ENCODE measurements around the gene LLCFC1.

LLCFC1 gene

GRCh38 chr7:142901426-142902259 is 37.6 kb upstream of the LLCFC1 start:
- no peak overlapping the region for H3K4me3 ChIP-seq (ENCODE audit: control insufficient read depth, low read depth, low read length)
- no peak for TF ChIP-seq CTCF (IDR thresholded peaks at IDR 0.05; ENCODE audit: control insufficient read depth, insufficient read depth, low read depth, low read length, missing control alignments)
- DNase-seq (ENCODE audit: low read depth): no peak

- DNase-seq (ENCODE audit: low read depth): no peak
- no peak overlapping the region for H3K4me3 ChIP-seq (ENCODE audit: control insufficient read depth, low read depth, low read length)
- no peak for TF ChIP-seq CTCF (IDR thresholded peaks at IDR 0.05; ENCODE audit: control insufficient read depth, insufficient read depth, low read depth, low read length, missing control alignments)
Observed at GRCh38 chr7:142904128-142904527, 35.2 kb upstream of the LLCFC1 start.

- no peak for DNase-seq (ENCODE audit: low read depth)
- TF ChIP-seq CTCF (IDR thresholded peaks at IDR 0.05; ENCODE audit: control insufficient read depth, insufficient read depth, low read depth, low read length, missing control alignments): no peak
- no peak overlapping the region for H3K4me3 ChIP-seq (ENCODE audit: control insufficient read depth, low read depth, low read length)
Observed at GRCh38 chr7:142905759-142906158, 33.5 kb upstream of the LLCFC1 start.

- no peak overlapping the region for H3K4me3 ChIP-seq (ENCODE audit: control insufficient read depth, low read depth, low read length)
- DNase-seq (ENCODE audit: low read depth): no peak
- no peak for TF ChIP-seq CTCF (IDR thresholded peaks at IDR 0.05; ENCODE audit: control insufficient read depth, insufficient read depth, low read depth, low read length, missing control alignments)
Observed at GRCh38 chr7:142906643-142907042, 32.6 kb upstream of the LLCFC1 start.

- no peak for DNase-seq (ENCODE audit: low read depth)
- no peak overlapping the region for H3K4me3 ChIP-seq (ENCODE audit: control insufficient read depth, low read depth, low read length)
- TF ChIP-seq CTCF (IDR thresholded peaks at IDR 0.05; ENCODE audit: control insufficient read depth, insufficient read depth, low read depth, low read length, missing control alignments): no peak
Observed at GRCh38 chr7:142908290-142908689, 31.0 kb upstream of the LLCFC1 start.

- peak; percentile 24 for TF ChIP-seq CTCF (IDR thresholded peaks at IDR 0.05; ENCODE audit: control insufficient read depth, insufficient read depth, low read depth, low read length, missing control alignments)
- no peak for DNase-seq (ENCODE audit: low read depth)
- no peak overlapping the region for H3K4me3 ChIP-seq (ENCODE audit: control insufficient read depth, low read depth, low read length)
Observed at GRCh38 chr7:142908921-142909890, 30.1 kb upstream of the LLCFC1 start.
